ENCODE results near the gene PPP2R3A. TPM values are rescaled to one million over a fixed set of nuclear protein-coding genes. Genes with fewer than 3 reads are reported as not detected.
A peak's percentile ranks its signal among the peaks of the same experiment; 100 is the strongest.
"Not testable (repeated sequence)": the region's sequence is repeated elsewhere in the genome, so short reads cannot be mapped to it uniquely, and the experiment has no call there.

Gene PPP2R3A
- total and polyA plus RNA-seq, 8 donors: 1.3 to 7.0 (median 4.3) TPM

GRCh38 chr3:136166507-136166906 lies 201.0 kb downstream of the PPP2R3A start:
- peaks cover 0 to 19% (median 15%) of the 10 kb centered on the region in 3 donors for H3K4me1 ChIP-seq
- 44 to 49% methylated on average over 3 of the region's 3 CpGs for WGBS, 2 donors
- H3K27me3 ChIP-seq: no peaks in the 10 kb centered on the region
- no peak overlapping the region for H3K27ac ChIP-seq
- H3K36me3 ChIP-seq: no peaks in the 10 kb centered on the region
- H3K4me3 ChIP-seq: no peak overlapping the region
- intact Hi-C loops (cut with DNase I): no loop called here
- no peak for FAIRE-seq
- no peak for DNase-seq
- TF ChIP-seq CTCF (IDR thresholded peaks at IDR 0.05): no peak
- H3K9me3 ChIP-seq: no peaks in the 10 kb centered on the region
- ATAC-seq: no peak

GRCh38 chr3:136168236-136168635 lies 202.7 kb downstream of the PPP2R3A start:
- H3K9me3 ChIP-seq; ATAC-seq; DNase-seq; H3K4me3 ChIP-seq; H3K27me3 ChIP-seq; H3K36me3 ChIP-seq; FAIRE-seq; intact Hi-C loops (cut with DNase I); H3K27ac ChIP-seq: not testable (repeated sequence)
- 88 to 95% methylated on average over 4 of the region's 4 CpGs for WGBS, 2 donors
- peaks cover 0 to 22% (median 16%) of the 10 kb centered on the region in 3 donors for H3K4me1 ChIP-seq

- 68 to 69% methylated on average over 1 of the region's 1 CpG for WGBS, 2 donors
- Histone ChIP-seq H3K36me3 (no peaks in the 10 kb centered on the region), H3K27ac (no peak overlapping the region), H3K27me3 (no peaks in the 10 kb centered on the region), H3K4me1 (peaks cover 0 to 14% (median 10%) of the 10 kb centered on the region in 3 donors), H3K9me3 (no peaks in the 10 kb centered on the region), H3K4me3 (no peak overlapping the region)
- no peak for TF ChIP-seq CTCF (IDR thresholded peaks at IDR 0.05)
- intact Hi-C loops (cut with DNase I): no loop called here
- ATAC-seq: peak in 1 of 4 donors; percentile 29
- DNase-seq: no peak
- no peak for FAIRE-seq
These were observed 205.6 kb downstream of the PPP2R3A start for GRCh38 chr3:136171097-136171542.

GRCh38 chr3:136173939-136174490 lies 208.5 kb downstream of the PPP2R3A start:
- H3K36me3 ChIP-seq: no peaks in the 10 kb centered on the region
- TF ChIP-seq CTCF (IDR thresholded peaks at IDR 0.05): no peak
- FAIRE-seq (no peak), DNase-seq (no peak), ATAC-seq (peak in 3 of 4 donors; percentile 27 to 55 (median 48))
- H3K27ac ChIP-seq: no peak overlapping the region
- peaks cover 0 to 23% (median 15%) of the 10 kb centered on the region in 3 donors for H3K4me1 ChIP-seq
- no peak overlapping the region for H3K4me3 ChIP-seq
- intact Hi-C loops (cut with DNase I): no loop called here
- H3K27me3 ChIP-seq: no peaks in the 10 kb centered on the region
- no peaks in the 10 kb centered on the region for H3K9me3 ChIP-seq

GRCh38 chr3:136177876-136178275 lies 212.3 kb downstream of the PPP2R3A start:
- no peak for ATAC-seq
- no peak overlapping the region for H3K4me3 ChIP-seq
- no peaks in the 10 kb centered on the region for H3K36me3 ChIP-seq
- H3K27ac ChIP-seq: no peak overlapping the region
- intact Hi-C loops (cut with DNase I): no loop called here
- no peak for TF ChIP-seq CTCF (IDR thresholded peaks at IDR 0.05)
- 67 to 69% methylated on average over 4 of the region's 4 CpGs for WGBS, 2 donors
- H3K4me1 ChIP-seq: peaks cover 0 to 27% (median 15%) of the 10 kb centered on the region in 3 donors
- FAIRE-seq: no peak
- DNase-seq: no peak
- H3K27me3 ChIP-seq: no peaks in the 10 kb centered on the region
- no peaks in the 10 kb centered on the region for H3K9me3 ChIP-seq

Data from pancreas (tissue), 10 donors.